Glutamatergic neuron (in vitro differentiated cells): ENCODE data around the gene CLCN1. TPM values are rescaled to one million over a fixed set of nuclear protein-coding genes. Genes with fewer than 3 reads are reported as not detected.

Source experiments
- DNase-seq: peaks from one replicate; pipeline ENCODE4 v3.0.0; 2022
- H3K27ac Mint-ChIP-seq: one replicate; pipeline ENCODE4 v1.8.0; 2020; ENCODE audit warnings: mild to moderate bottlenecking, mixed read lengths, inconsistent platforms; ENCODE audit not compliant: unreplicated experiment
- H3K27me3 Mint-ChIP-seq: one replicate; pipeline ENCODE4 v1.8.0; 2020; ENCODE audit warnings: mild to moderate bottlenecking, moderate library complexity, mixed read lengths, inconsistent platforms; ENCODE audit not compliant: unreplicated experiment
- H3K36me3 Mint-ChIP-seq: one replicate; pipeline ENCODE4 v1.8.0; 2020; ENCODE audit warnings: mild to moderate bottlenecking, mixed read lengths, inconsistent platforms; ENCODE audit not compliant: unreplicated experiment
- H3K4me1 Mint-ChIP-seq: one replicate; pipeline ENCODE4 v1.8.0; 2020; ENCODE audit warnings: mild to moderate bottlenecking, low read depth, mixed read lengths, inconsistent platforms; ENCODE audit not compliant: unreplicated experiment
- H3K4me3 Mint-ChIP-seq: one replicate; pipeline ENCODE4 v1.8.0; 2020; ENCODE audit warnings: mild to moderate bottlenecking, mixed read lengths, inconsistent platforms; ENCODE audit not compliant: unreplicated experiment
- H3K9me3 Mint-ChIP-seq: one replicate; pipeline ENCODE4 v1.8.0; 2020; ENCODE audit warnings: mild to moderate bottlenecking, moderate library complexity, mixed read lengths, inconsistent platforms; ENCODE audit not compliant: unreplicated experiment
- total RNA-seq: library from RNA; stranded (reverse); fragmentation: NEBNext Ultra II Directional; extraction: Animal tissue kit (Norgen Biotek cat#: 25700); gene quantifications from one replicate; pipeline ENCODE4 v1.2.1, GENCODE V29; 2021; ENCODE audit not compliant: unreplicated experiment
- TF ChIP-seq, protein P1 (sequence below): fragments of 200-600 bp; sonication (generic); IDR thresholded peaks from one replicate; pipeline ENCODE4 v1.5.0; 2021; ENCODE audit not compliant: partially characterized antibody, unreplicated experiment

CLCN1 gene
- total RNA-seq, 1 donor from 2014 or later: 0.56 TPM

DNA sequence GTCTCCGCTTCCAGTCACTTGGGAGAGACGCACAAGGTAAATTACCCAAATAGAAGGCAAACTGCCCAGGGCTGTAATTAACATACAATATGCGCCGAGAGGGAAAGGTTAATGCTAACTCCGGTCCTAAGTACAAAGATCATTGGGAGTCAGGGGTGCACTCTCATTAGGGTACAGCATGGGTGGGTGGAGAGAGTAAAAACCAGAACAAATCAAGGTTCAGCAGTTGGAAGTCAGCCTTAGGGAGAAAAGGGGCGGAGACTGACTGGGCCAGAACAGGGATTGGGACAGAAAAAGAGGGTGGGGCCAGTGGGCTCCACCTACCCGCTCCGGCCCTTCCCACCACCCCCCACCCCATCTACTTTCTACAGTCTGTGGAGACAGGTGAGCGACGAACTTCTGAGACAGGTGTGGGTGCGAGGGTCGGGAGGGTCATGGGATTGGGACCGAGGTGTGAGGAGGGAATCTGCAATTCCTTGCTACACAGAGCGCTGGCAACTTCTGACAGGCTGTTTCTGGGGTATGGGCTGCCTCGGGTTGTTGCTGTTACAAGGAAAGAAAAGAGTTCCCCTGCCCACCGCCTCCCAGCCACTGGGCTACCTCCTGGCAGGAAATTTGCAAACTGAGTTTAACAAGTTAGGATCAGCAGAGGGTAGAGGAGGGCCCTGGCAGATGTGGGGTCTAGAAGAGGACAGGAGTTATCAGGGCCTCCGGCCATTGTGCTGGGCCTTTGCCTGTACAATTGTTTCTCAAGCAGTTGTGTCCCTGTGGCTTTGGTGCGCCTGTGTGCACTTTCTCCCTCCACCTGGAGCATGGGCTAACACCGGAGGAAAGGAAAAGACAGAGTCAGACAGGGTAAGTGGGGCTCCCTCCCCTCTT, 31.1 kb upstream of the CLCN1 start, which contains the start of gene TMEM139:
TSS of gene TMEM139 (plus strand) at position 368 of the 879 bp plus-strand sequence. CDS start 1,000 bp downstream, outside the sequence.
- Mint-ChIP-seq H3K9me3 (peaks cover 9% of the 10 kb centered on the region), H3K4me1 (peaks cover 13% of the 10 kb centered on the region), H3K4me3 (no peak within 1 kb of the TSS), H3K27me3 (peaks cover 14% of the 10 kb centered on the region), H3K36me3 (peaks cover 10% of the 10 kb centered on the region), H3K27ac (no peak within 1 kb of the TSS)
- TF ChIP-seq, protein P1, sequence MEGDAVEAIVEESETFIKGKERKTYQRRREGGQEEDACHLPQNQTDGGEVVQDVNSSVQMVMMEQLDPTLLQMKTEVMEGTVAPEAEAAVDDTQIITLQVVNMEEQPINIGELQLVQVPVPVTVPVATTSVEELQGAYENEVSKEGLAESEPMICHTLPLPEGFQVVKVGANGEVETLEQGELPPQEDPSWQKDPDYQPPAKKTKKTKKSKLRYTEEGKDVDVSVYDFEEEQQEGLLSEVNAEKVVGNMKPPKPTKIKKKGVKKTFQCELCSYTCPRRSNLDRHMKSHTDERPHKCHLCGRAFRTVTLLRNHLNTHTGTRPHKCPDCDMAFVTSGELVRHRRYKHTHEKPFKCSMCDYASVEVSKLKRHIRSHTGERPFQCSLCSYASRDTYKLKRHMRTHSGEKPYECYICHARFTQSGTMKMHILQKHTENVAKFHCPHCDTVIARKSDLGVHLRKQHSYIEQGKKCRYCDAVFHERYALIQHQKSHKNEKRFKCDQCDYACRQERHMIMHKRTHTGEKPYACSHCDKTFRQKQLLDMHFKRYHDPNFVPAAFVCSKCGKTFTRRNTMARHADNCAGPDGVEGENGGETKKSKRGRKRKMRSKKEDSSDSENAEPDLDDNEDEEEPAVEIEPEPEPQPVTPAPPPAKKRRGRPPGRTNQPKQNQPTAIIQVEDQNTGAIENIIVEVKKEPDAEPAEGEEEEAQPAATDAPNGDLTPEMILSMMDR: no peak
- DNase-seq: no peak

DNA sequence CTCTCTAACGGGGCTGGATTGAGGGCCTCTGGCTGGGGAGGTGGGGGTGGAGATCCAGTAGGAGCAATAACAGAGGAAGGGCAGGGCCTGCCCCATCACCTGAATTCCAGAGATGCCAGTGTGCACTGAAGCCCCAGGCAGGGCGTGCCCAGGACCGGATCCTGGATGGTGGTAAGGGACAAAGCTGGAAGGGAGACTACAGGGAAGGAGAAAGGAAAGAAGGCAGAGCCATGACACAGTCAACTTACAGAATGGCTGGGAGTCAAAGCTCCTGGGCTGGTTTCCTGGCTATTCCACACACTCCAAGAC, 30.5 kb upstream of the CLCN1 start:
- DNase-seq: no peak
- H3K4me3 Mint-ChIP-seq: no peak overlapping the region
- peaks cover 16% of the 10 kb centered on the region for H3K4me1 Mint-ChIP-seq
- peaks cover 14% of the 10 kb centered on the region for H3K27me3 Mint-ChIP-seq
- H3K9me3 Mint-ChIP-seq: peaks cover 9% of the 10 kb centered on the region
- peaks cover 10% of the 10 kb centered on the region for H3K36me3 Mint-ChIP-seq
- TF ChIP-seq, protein P1: no peak
- no peak overlapping the region for H3K27ac Mint-ChIP-seq

DNA sequence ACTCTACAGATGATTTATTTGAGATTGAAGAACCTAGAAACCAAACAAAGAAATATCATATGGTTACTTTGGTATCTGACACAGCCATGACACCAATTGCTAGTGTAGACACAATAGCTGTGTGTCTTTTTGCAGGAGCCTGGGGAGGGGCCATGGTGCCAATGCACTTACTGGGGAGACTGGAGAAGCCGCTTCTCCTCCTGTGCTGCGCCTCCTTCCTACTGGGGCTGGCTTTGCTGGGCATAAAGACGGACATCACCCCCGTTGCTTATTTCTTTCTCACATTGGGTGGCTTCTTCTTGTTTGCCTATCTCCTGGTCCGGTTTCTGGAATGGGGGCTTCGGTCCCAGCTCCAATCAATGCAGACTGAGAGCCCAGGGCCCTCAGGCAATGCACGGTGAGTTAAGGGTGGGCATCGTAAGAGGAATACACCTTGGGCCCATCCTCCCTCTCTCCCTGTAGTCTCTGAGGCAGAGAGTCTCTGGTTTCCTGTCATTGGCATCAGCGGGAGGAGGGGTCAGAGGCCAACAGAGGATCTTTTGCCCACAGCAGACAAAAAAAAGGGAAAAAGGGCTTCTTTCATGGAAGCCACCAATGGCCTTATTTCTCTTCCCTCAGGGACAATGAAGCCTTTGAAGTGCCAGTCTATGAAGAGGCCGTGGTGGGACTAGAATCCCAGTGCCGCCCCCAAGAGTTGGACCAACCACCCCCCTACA, 29.9 kb upstream of the CLCN1 start:
- Mint-ChIP-seq H3K27me3 (peaks cover 14% of the 10 kb centered on the region), H3K4me1 (peaks cover 17% of the 10 kb centered on the region), H3K9me3 (peaks cover 9% of the 10 kb centered on the region), H3K4me3 (no peak overlapping the region), H3K36me3 (peaks cover 10% of the 10 kb centered on the region), H3K27ac (no peak overlapping the region)
- TF ChIP-seq, protein P1: no peak
- no peak for DNase-seq

DNA sequence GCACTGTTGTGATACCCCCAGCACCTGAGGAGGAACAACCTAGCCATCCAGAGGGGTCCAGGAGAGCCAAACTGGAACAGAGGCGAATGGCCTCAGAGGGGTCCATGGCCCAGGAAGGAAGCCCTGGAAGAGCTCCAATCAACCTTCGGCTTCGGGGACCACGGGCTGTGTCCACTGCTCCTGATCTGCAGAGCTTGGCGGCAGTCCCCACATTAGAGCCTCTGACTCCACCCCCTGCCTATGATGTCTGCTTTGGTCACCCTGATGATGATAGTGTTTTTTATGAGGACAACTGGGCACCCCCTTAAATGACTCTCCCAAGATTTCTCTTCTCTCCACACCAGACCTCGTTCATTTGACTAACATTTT, 29.4 kb upstream of the CLCN1 start:
- H3K9me3 Mint-ChIP-seq: peaks cover 9% of the 10 kb centered on the region

More for the DNA sequence above, 29.4 kb upstream of the CLCN1 start:
- Mint-ChIP-seq H3K4me3 (no peak overlapping the region), H3K4me1 (peaks cover 22% of the 10 kb centered on the region), H3K36me3 (peaks cover 10% of the 10 kb centered on the region), H3K27ac (no peak overlapping the region), H3K27me3 (peaks cover 14% of the 10 kb centered on the region)
- no peak for DNase-seq
- TF ChIP-seq, protein P1: no peak
